Hypothalamus (tissue), 51 donors: ENCODE measurements around the gene RNF223.
A peak's percentile ranks its signal among the peaks of the same experiment; 100 is the strongest.
"Not testable (repeated sequence)": the region's sequence is repeated elsewhere in the genome, so short reads cannot be mapped to it uniquely, and the experiment has no call there.

Source experiments
- DNase-seq, 51 donors: peaks; one replicate each; lab custom pipeline; 2025; lab: John Stamatoyannopoulos, UW

Gene RNF223

DNA sequence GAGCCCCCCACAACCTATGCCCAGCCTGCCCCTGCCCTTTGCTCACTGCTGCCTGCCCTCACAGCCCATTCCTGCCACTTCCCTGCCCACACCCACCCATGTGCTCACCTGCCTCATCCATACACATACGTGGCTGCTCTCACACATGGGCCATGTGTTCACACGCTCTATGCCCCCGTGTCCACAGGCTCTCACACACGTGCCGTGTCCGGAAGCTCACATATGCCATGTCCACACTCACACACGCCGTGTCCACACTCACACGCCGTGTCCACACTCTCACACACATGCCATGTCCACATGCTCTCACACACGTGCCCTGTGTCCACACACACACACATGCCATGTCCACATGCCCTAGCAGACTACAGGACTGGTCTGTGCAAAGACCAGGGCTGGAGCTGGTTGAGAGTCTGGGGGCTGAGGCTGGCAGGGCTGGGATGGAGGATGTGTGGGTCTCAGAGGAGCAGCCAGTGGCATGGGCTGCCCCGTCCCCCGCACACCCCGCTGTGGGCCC lies 583 bp upstream of the RNF223 start:
- DNase-seq, result no peak

DNA sequence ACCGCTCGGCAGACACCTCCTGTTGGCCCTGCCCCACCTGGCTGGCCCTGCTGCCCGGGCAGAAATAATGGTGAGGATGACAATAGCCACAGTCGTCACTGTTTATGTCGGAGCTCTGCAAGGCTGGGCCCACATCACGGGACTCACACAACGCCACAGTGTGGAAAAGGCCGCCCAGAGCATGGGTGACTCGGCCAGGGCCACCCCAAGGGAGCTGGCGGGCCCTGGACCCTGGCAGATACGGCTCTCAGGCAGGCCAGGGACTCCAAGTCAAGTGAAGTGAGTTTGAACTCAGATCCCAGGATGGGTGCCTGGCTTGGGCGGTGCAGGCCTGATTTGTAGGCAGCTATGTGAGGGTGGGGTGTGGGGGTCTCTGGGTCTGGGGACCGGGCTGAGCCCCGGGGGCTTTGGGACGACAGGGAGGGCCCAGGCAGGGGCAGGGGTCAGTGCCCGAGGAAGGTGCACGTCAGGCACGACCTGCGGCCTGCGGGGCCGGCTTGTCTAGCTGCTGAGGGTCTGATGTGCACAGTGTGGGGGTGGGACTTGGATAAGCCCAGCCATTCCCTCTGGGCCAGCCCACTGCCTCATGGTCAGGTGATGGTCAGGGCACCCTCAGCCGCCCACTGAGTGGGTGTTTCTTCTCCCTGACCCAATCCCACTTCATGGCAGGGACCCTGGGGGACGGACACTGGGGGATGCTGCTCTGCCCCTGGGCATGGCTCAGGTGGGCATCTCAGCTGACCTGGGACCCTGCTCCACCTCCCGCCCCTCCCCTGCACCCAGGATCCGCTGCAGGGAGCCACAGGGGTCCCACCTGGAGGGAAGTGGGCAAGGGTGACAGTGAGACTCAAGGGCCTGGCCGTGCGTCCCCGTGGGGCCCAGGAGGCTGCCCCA lies 1.0 kb downstream of the RNF223 start:
- no peak for DNase-seq

DNA sequence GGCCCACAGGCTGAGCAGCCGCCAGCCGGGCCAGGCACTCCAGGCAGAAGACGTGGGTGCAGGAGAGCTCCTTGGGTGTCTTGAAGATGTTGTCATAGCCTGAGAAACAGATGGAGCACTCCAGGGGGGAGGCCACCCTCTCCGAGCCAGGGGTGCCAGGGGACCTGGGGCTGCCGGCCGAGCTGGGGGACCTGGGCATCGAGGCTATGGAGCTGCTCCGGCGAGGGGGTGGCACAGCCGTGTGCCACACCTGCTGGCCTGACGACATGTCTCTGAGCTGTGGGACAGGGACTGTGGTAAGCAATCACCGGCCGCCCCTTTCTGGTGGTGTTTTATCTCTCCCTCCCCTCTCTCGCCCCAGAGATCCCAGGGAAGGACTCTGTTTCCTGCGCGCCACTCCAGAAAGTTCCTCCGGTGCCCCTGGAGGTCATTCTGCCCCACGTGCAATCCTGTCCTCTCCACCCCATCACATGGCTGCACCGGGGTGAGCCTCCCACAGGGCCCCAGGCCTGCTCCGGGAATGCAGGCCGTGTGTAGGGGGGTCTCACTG lies 1.7 kb downstream of the RNF223 start:
- no peak for DNase-seq

GRCh38 chr1:1071486-1072298 lies 2.4 kb downstream of the RNF223 start:
- peak in 1 of 51 donors; percentile 40 for DNase-seq

DNA sequence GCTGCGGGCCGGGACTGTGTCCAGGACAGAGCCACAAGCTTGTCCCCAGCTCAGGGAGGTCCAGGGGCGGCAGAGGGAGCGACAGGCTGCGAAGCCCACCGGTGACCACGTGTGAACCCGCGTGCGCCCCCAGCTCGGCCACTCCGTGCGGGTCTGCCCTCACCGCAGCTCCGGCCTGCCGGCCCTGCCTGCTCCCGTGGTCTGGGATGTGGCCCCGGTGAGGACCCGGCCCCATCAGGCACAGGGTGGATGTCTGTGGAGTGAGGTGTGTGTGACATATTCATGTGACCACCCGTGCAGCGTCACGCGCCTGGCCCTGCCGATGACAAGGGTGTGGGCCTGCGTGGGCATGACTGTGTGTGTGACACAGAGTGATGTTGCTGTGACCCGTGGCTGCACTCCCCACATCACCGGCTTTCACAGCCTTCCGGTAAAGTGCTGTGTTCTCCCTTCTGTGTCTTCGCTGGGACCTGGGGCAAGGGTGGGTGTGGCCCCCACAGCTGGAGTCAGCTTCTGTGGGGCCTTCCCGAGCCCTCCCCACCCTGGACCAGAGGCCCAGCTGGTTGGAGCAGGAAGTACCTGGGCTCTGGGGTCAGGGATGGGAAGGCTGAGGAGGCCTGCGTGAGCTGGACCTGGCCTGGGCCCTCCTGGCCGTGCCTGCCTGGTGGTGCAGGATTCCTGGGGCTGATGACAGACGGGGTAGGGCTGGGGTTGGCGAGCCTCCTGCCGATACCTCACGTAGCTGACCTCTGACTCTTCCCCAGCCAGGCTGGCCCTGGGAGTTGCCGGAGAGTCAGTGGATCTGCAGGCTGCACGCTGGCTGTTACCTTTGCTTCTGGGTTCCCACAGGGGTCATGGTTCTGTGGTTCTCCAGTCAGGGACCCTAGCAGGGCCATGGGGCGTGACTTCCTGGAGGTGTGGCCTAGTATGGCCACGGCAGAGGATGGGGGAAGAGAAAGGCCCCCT lies 4.1 kb downstream of the RNF223 start:
- peak in 1 of 51 donors; percentile 35 for DNase-seq

DNA sequence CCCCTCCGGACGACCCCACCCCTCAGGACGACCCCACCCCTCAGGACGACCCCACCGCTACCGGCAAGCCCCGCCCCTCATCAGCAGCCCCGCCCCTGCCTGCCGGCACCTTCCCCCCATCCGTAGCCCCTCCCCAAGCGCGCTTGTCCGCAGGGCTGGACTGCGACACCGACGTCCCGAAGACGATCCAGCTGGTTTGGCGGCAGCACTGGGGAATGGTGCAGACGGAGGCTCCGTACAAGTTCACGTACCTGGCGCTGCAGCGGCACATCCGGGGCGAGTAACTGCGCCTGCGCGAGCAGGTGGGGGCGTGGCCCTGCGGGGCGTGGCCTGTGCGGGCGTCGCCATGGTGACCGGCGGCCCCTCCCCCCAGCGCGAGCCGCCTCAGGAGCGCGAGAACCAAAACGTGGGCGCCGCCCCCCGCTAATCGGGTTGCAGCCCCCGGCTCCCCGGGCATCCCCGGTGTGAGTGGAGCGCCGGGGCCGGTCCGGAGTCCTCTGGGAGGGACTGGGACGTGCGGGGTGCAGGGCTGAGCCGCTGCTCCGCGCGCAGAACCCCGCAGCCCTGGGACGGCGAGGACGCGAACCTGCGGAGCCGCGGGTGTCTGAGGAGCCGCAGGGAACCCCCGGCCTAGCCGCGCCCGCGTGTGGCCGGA lies 4.9 kb downstream of the RNF223 start:
- peak in 32 of 51 donors; percentile 6 to 63 (median 34) for DNase-seq

DNA sequence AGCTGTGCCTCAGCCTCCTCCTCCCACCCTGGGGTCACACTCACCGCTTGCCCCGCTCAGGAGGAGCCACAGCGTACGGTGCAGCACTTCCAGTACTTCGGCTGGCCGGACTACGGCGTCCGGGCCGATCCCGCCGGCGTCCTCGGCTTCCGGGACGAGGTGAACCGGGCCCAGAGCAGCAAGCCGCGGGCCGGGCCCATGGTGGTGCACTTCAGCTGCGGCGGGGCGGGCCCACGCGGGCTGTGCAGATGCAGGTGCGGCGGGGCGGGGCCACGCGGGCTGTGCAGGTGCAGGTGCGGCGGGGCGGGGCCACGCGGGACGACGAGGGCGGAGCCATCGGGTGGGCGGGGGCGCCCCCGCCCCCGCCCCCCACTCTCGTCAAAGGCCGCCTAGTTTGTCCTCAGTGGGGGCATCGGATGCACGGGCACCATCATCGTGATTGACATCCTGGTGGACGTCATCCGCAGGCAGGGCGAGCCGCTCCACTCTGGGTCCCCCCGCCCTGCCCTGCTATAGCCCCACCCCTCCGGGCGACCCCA lies 5.5 kb downstream of the RNF223 start:
- no peak for DNase-seq

GRCh38 chr1:1067860-1068516 lies 6.1 kb downstream of the RNF223 start:
- DNase-seq, result no peak

GRCh38 chr1:1067284-1067859 lies 6.7 kb downstream of the RNF223 start:
- DNase-seq, result no peak

- peak in 2 of 51 donors; percentile 19 to 27 for DNase-seq
Observed at GRCh38 chr1:1066403-1067283, 7.5 kb downstream of the RNF223 start.

DNA sequence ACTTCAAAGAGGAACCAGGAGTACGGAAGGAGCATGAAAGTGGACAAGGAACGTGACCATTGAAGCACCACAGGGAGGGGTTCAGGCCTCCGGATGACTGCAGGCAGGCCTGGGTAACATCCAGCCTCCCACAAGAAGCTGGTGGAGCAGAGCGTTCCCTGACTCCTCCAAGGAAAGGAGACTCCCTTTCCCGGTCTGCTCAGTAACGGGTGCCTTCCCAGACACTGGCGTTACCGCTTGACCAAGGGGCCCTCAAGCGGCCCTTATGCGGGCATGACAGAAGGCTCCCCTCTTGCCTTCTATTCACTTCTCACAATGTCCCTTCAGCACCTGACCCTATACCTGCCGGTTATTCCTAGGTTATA lies 8.2 kb downstream of the RNF223 start:
- DNase-seq, result not testable (repeated sequence)

DNA sequence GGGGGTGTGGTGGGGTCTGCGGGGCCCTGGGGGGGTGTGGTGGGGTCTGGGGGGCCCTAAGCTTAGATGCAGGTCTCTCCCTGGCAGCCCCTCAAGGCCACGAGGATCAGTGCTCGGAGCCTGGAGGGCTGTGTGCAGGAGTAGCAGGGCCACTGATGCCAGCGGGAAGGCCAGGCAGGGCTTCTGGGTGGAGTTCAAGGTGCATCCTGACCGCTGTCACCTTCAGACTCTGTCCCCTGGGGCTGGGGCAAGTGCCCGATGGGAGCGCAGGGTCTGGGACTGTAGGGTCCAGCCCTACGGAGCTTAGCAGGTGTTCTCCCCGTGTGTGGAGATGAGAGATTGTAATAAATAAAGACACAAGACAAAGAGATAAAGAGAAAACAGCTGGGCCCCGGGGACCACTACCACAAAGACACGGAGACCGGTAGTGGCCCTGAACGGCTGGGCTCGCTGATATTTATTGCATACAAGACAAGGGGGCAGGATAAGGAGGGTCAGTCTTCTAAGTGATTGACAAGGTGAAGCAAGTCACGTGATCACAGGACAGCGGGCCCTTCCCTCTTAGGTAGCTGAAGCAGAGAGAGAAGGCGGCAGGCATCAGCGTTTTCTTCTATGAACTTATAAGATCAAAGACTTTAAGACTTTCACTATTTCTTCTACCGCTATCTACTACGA lies 8.7 kb downstream of the RNF223 start:
- DNase-seq, result no peak

DNA sequence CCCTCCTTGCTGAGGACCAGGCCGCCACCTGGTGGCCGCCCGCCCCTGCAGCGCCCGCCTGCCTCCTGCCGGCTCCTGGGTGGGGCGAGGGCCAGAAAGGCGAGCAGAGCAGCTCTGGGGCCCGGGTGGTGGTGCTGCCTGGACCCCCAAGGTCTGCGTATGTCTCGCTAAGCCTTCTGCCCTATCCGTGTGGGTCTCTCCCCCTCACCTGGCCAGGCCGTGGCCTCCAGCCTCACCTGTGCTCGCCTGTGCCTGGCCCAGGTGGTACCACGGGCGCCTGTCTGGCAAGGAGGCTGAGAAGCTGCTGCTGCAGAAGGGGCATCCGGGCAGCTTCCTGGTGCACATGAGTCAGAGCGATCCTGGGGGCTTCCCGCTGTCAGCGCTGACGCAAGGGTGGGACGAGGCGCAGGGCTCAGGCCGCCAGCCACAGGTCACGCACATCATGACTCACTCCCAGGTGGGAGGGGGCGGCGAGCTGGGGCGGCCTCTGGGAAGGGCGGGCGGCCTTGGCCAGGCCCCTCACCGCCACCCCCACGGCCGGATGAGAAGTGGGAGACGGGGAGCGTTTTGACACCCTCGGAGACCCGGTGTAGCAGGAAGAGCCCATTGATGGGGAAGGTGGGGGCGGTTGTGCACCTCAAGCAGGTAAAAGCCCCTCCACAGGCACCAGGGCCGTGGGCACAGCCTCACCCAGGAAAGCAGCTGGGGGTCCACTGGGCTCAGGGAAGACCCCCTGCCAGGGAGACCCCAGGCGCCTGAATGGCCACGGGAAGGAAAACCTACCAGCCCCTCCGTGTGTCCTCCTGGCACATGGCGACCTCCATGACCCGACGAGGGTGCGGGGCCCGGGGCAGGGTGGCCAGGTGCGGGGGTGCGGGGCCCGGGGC lies 9.9 kb downstream of the RNF223 start:
- DNase-seq, result peak in 15 of 51 donors; percentile 6 to 56 (median 20)

GRCh38 chr1:1063261-1063944 lies 10.7 kb downstream of the RNF223 start:
- DNase-seq, result peak in 1 of 51 donors; percentile 1
